ENCODE data around the gene GRK1.

DNA sequence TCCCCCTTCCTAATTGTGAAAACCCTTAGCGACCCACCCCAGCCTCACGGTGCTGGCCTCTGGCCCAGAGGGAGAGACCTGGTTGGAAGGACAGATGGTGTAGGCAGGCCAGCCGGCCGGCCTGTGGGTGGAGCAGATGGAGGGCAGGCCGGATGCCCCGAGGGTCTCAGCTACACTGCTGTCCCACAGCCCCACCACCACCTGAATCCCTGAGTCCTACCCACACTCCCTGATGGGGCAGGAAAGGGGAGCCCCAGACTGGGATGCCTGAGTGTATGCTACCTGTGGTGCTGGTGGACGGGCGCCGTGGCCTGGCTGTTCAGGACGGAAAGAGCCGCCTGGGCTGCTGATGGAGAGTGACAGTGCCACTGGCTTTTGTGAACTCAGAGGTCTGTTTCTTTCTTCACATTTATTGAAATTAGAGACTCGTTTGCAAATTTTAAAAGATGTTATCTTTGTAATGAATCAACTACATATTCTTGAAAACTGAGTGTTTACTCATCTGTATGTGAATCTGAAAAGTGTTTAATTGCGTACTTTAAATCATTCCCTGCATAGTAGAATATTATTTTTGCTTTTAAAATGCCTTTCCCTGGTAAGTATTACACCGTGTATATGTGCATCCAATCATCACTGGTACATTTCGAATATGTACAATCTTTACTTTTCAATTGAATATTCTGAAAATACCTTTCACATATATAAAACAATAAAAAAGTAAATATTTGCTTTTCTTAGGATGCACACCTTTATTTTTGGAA, 46.8 kb upstream of the GRK1 start:
- TF ChIP-seq, protein P1, sequence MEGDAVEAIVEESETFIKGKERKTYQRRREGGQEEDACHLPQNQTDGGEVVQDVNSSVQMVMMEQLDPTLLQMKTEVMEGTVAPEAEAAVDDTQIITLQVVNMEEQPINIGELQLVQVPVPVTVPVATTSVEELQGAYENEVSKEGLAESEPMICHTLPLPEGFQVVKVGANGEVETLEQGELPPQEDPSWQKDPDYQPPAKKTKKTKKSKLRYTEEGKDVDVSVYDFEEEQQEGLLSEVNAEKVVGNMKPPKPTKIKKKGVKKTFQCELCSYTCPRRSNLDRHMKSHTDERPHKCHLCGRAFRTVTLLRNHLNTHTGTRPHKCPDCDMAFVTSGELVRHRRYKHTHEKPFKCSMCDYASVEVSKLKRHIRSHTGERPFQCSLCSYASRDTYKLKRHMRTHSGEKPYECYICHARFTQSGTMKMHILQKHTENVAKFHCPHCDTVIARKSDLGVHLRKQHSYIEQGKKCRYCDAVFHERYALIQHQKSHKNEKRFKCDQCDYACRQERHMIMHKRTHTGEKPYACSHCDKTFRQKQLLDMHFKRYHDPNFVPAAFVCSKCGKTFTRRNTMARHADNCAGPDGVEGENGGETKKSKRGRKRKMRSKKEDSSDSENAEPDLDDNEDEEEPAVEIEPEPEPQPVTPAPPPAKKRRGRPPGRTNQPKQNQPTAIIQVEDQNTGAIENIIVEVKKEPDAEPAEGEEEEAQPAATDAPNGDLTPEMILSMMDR (conservative IDR thresholded peaks at IDR 0.05; ENCODE audit: low read length) = no peak
- no peak for TF ChIP-seq EZH2phosphoT487 (IDR thresholded peaks at IDR 0.05; ENCODE audit: borderline replicate concordance, low read depth, low read length)
